NCI-H1436 (cell line): ENCODE data around the gene PRKAR1B.
"Not testable (repeated sequence)": the region's sequence is repeated elsewhere in the genome, so short reads cannot be mapped to it uniquely, and the experiment has no call there.

Experiments used
- DNase-seq: peaks from one replicate; lab custom pipeline; 2025; lab: John Stamatoyannopoulos, UW

Gene PRKAR1B

GRCh38 chr7:620056-620455 is 107.0 kb downstream of the PRKAR1B start:
- DNase-seq = no peak

- DNase-seq = no peak
Observed at GRCh38 chr7:619368-619840, 107.7 kb downstream of the PRKAR1B start.

- DNase-seq = no peak
Observed at GRCh38 chr7:618539-619367, 108.3 kb downstream of the PRKAR1B start.

GRCh38 chr7:617614-618538 is 109.2 kb downstream of the PRKAR1B start:
- no peak for DNase-seq

GRCh38 chr7:613442-614140 is 113.5 kb downstream of the PRKAR1B start:
- DNase-seq = no peak

- not testable (repeated sequence) for DNase-seq
Observed at GRCh38 chr7:611837-612236, 115.2 kb downstream of the PRKAR1B start.

GRCh38 chr7:611281-611810 is 115.7 kb downstream of the PRKAR1B start:
- DNase-seq = no peak

GRCh38 chr7:610531-611280 is 116.4 kb downstream of the PRKAR1B start:
- DNase-seq = no peak

GRCh38 chr7:610141-610530 is 116.9 kb downstream of the PRKAR1B start:
- DNase-seq = no peak

- no peak for DNase-seq
Observed at GRCh38 chr7:609365-609764, 117.7 kb downstream of the PRKAR1B start.

- no peak for DNase-seq
Observed at GRCh38 chr7:608954-609353, 118.1 kb downstream of the PRKAR1B start.

GRCh38 chr7:608361-608760 is 118.7 kb downstream of the PRKAR1B start:
- DNase-seq = no peak

GRCh38 chr7:607938-608337 is 119.1 kb downstream of the PRKAR1B start:
- DNase-seq = no peak

GRCh38 chr7:605661-606450 is 121.2 kb downstream of the PRKAR1B start:
- DNase-seq = no peak

- DNase-seq = no peak
Observed at GRCh38 chr7:604884-605531, 122.1 kb downstream of the PRKAR1B start.

GRCh38 chr7:604001-604883 is 122.8 kb downstream of the PRKAR1B start:
- no peak for DNase-seq

GRCh38 chr7:603152-603951 is 123.7 kb downstream of the PRKAR1B start:
- DNase-seq = no peak
